GM12878 (cell line): ENCODE results near the gene TIMD4. TPM values are rescaled to one million over a fixed set of nuclear protein-coding genes. Genes with fewer than 3 reads are reported as not detected.

ENCODE experiments used
- ATF2 ChIP-seq: IDR thresholded peaks from 2 replicates; pipeline ENCODE4 v1.6.1; 2012; ENCODE audit warnings: low read length, inconsistent platforms
- BCL3 ChIP-seq: IDR thresholded peaks from 2 replicates; pipeline ENCODE4 v1.6.1; 2011; ENCODE audit warnings: borderline replicate concordance, low read depth, mild to moderate bottlenecking, moderate library complexity, low read length; ENCODE audit not compliant: insufficient read depth, poor library complexity, severe bottlenecking
- IKZF1 ChIP-seq: fragments of 450-650 bp; conservative IDR thresholded peaks from 2 replicates; pipeline ENCODE4 v1.6.1; 2017; ENCODE audit warnings: antibody characterized with exemption, mild to moderate bottlenecking
- IKZF2 ChIP-seq, 2 experiments: fragments of 450-650 bp; IDR thresholded peaks; 2 replicates each; pipeline ENCODE4 v1.6.1; 2017; ENCODE audit warnings: mild to moderate bottlenecking in 2 of 2, moderate library complexity in 2 of 2
- JUNB ChIP-seq: IDR thresholded peaks from 2 replicates; pipeline ENCODE4 v1.6.1; 2016; ENCODE audit warnings: antibody characterized with exemption, mild to moderate bottlenecking
- SMAD1 ChIP-seq: fragments of 450-650 bp; IDR thresholded peaks from 2 replicates; pipeline ENCODE4 v1.6.1; 2018; ENCODE audit warnings: mild to moderate bottlenecking, low read depth; ENCODE audit not compliant: partially characterized antibody
- YBX1 ChIP-seq: fragments of 450-650 bp; IDR thresholded peaks from 2 replicates; pipeline ENCODE4 v1.6.1; 2016; ENCODE audit warnings: antibody characterized with exemption
- ZBTB40 ChIP-seq: fragments of 450-650 bp; IDR thresholded peaks from 2 replicates; pipeline ENCODE4 v1.6.1; 2016; ENCODE audit warnings: mild to moderate bottlenecking, moderate library complexity, borderline replicate concordance
- polyA plus RNA-seq, 11 experiments: library from polyadenylated mRNA; depleted of rRNA in 4 of 11; unstranded in 6 of 11; stranded (reverse) in 5 of 11; fragments of >200 nt; fragmentation: Nextera tagmentation in 4 of 11; fragmentation: Illumina TruSeq in 1 of 11; extraction: Ambion mirVana in 4 of 11; extraction: Trizol in 1 of 11; gene quantifications; 1 replicate in 1 of 11; 2 replicates in 10 of 11; pipeline versions ENCODE4 v1.2.1 to v1.2.3, GENCODE V29; 2011 to 2016; ENCODE audit warnings: inconsistent platforms in 2 of 11, missing spikeins in 2 of 11, low read depth in 1 of 11
- total RNA-seq, 4 experiments: library from RNA; depleted of rRNA in 3 of 4; stranded (reverse); fragments of >200 nt in 3 of 4; fragmentation: Illumina TruSeq in 1 of 4; extraction: Trizol in 1 of 4; gene quantifications; 2 replicates each; pipeline versions ENCODE4 v1.2.1 to v1.2.3, GENCODE V29; 2013 to 2021

TIMD4 gene
- total and polyA plus RNA-seq, 10 of the 15 experiments (the other 5 are each of a cell fraction or from before 2014, with no cell fraction given) = 1.3 to 15.4 (median 5.3) TPM

DNA sequence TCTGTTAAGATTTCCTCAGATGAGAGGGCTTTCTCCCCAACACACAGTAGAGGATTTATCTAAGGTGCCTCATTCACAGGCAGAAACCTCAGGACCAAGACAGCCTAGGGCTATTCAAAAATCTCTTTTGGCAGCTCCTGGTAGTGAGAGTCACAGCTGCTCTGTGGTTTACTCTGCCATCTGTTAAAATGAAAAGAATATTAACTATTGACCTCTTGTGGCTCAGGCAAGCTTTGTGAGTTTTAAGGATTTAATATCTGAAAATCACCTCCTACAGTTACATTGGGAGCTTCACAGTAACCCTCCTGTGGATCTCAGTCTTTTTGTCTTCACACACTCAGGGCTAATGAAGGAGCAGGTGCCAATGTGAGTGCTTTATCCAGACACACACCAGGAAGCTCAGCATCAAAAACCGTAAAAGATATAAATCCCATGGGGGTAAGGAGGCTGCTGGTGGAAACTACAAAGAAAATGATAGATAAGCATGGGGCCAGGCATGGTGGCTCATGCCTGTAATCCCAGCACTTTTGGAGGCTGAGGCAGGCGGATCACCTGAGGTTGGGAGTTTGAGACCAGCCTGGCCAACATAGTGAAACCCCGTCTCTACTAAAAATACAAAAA is 83.3 kb downstream of the TIMD4 start (continued):
- TF ChIP-seq ZBTB40 = no peak
- no peak for TF ChIP-seq BCL3
- TF ChIP-seq IKZF2 (IDR thresholded peaks at IDR 0.05) = peak; percentile 13 to 31; a peak in 2 of 4 replicates
- no peak for TF ChIP-seq YBX1
- no peak for TF ChIP-seq ATF2
- TF ChIP-seq JUNB = no peak
- peak; percentile 36; the same call in 1 of the 2 replicates for TF ChIP-seq IKZF1
- TF ChIP-seq SMAD1 = no peak
